HepG2 (cell line): Measurements from ENCODE around the gene ISCA2. TPM values are rescaled to one million over a fixed set of nuclear protein-coding genes. Genes with fewer than 3 reads are reported as not detected.

Experiments used
- EEA1 ChIP-seq: sonication (generic); formaldehyde crosslinking; IDR thresholded peaks from 2 replicates; pipeline ENCODE4 v1.5.1; 2020; ENCODE audit warnings: mild to moderate bottlenecking, missing genetic modification reagents, borderline replicate concordance
- MYC ChIP-seq: sonication (generic); formaldehyde crosslinking; IDR thresholded peaks from 2 replicates; pipeline ENCODE4 v1.9.0; 2021; ENCODE audit warnings: missing genetic modification reagents, borderline replicate concordance
- MYNN ChIP-seq: sonication (generic); formaldehyde crosslinking; IDR thresholded peaks from 2 replicates; pipeline ENCODE4 v1.4.0; 2020; ENCODE audit warnings: mild to moderate bottlenecking, low read depth, missing genetic modification reagents
- NCOA5 ChIP-seq: sonication (generic); formaldehyde crosslinking; IDR thresholded peaks from 2 replicates; pipeline ENCODE4 v1.4.0; 2020; ENCODE audit warnings: missing genetic modification reagents
- NFYC ChIP-seq: IDR thresholded peaks from 2 replicates; pipeline ENCODE4 v1.6.1; 2016; ENCODE audit warnings: missing genetic modification reagents, missing compliant biosample characterization
- PBX3 ChIP-seq: sonication (generic); formaldehyde crosslinking; IDR thresholded peaks from 2 replicates; pipeline ENCODE4 v1.8.1; 2023; ENCODE audit warnings: missing genetic modification reagents, inconsistent platforms, borderline replicate concordance
- POGK ChIP-seq: sonication (generic); formaldehyde crosslinking; conservative IDR thresholded peaks from 2 replicates; pipeline ENCODE4 v1.8.0; 2022; ENCODE audit warnings: mild to moderate bottlenecking, moderate library complexity, missing genetic modification reagents
- TFDP2 ChIP-seq: sonication (generic); formaldehyde crosslinking; IDR thresholded peaks from 2 replicates; pipeline ENCODE4 v1.4.0; 2020; ENCODE audit warnings: missing genetic modification reagents
- USF2 ChIP-seq, 2 experiments: sonication (generic) in 1 of 2; formaldehyde crosslinking in 1 of 2; IDR thresholded peaks; 2 replicates each; pipeline versions ENCODE4 v1.5.1 to v1.6.1; 2011 to 2020; ENCODE audit warnings: borderline replicate concordance in 1 of 2, low read depth in 1 of 2, low read length in 1 of 2, mild to moderate bottlenecking in 1 of 2, missing genetic modification reagents in 1 of 2, moderate library complexity in 1 of 2
- ZBTB49 ChIP-seq: sonication (generic); formaldehyde crosslinking; IDR thresholded peaks from 2 replicates; pipeline ENCODE4 v1.4.0; 2020; ENCODE audit warnings: missing genetic modification reagents, borderline replicate concordance
- ZNF280D ChIP-seq: sonication (generic); formaldehyde crosslinking; IDR thresholded peaks from 2 replicates; pipeline ENCODE4 v1.5.1; 2020; ENCODE audit warnings: mild to moderate bottlenecking, missing genetic modification reagents
- ZNF563 ChIP-seq: sonication (generic); formaldehyde crosslinking; IDR thresholded peaks from 2 replicates; pipeline ENCODE4 v1.8.0; 2022; ENCODE audit warnings: mild to moderate bottlenecking, moderate library complexity, missing genetic modification reagents
- ZNF576 ChIP-seq: sonication (generic); formaldehyde crosslinking; IDR thresholded peaks from 2 replicates; pipeline ENCODE4 v1.4.0; 2020; ENCODE audit warnings: mild to moderate bottlenecking, missing genetic modification reagents
- polyA plus RNA-seq, 8 experiments: library from polyadenylated mRNA; depleted of rRNA in 3 of 8; stranded (reverse) in 7 of 8; unstranded in 1 of 8; fragments of >200 nt; fragmentation: Illumina TruSeq in 4 of 8; extraction: Trizol in 4 of 8; gene quantifications; 2 replicates each; pipeline versions ENCODE4 v1.2.1 to v1.2.3, GENCODE V29; 2011 to 2016; ENCODE audit warnings: low read depth in 4 of 8, missing spikeins in 1 of 8, mixed read lengths in 1 of 8; ENCODE audit not compliant: insufficient read depth in 1 of 8
- total RNA-seq, 5 experiments: library from RNA; depleted of rRNA; stranded (reverse); fragments of >200 nt; fragmentation: Illumina TruSeq; extraction: Trizol; gene quantifications; 2 replicates each; pipeline ENCODE4 v1.2.3, GENCODE V29; 2016; ENCODE audit warnings: low read depth in 1 of 5

Gene ISCA2
- total and polyA plus RNA-seq, 2 of the 13 experiments (the other 11 are each of a cell fraction or from before 2014, with no cell fraction given) = 32.1 to 43.4 TPM

- TF ChIP-seq ZNF563 (CRISPR knock-in tag) (no peak), MYC (peak; percentile 55; the same call in 1 of the 2 replicates), ZNF280D (CRISPR knock-in tag) (no peak), NCOA5 (CRISPR knock-in tag) (no peak), MYNN (0 out of 2 replicates have a peak, but pooled peaks have one; percentile 27), USF2 (IDR thresholded peaks at IDR 0.05; ENCODE audit: low read depth, low read length) (no peak), USF2 (CRISPR knock-in tag; IDR thresholded peaks at IDR 0.05; ENCODE audit: borderline replicate concordance) (0 out of 2 replicates have a peak, but pooled peaks have one; percentile 13), NFYC (CRISPR knock-in tag) (peak; percentile 91), PBX3 (CRISPR knock-in tag) (no peak), EEA1 (CRISPR knock-in tag) (no peak), ZBTB49 (CRISPR knock-in tag) (no peak), POGK (CRISPR knock-in tag) (peak; percentile 31; the same call in 1 of the 2 replicates), ZNF576 (CRISPR knock-in tag) (no peak), TFDP2 (CRISPR knock-in tag) (peak; percentile 2; the same call in 1 of the 2 replicates)
Observed at GRCh38 chr14:74493343-74494261, at the start of gene ISCA2 (continued).
